GM23338 (cell line): ENCODE data around the gene CCPG1. TPM values are rescaled to one million over a fixed set of nuclear protein-coding genes. Genes with fewer than 3 reads are reported as not detected.

Experiments
- ATAC-seq: fragments of 200-7000 bp; cut with Tn5 transposase; 3 replicates; pipeline ENCODE4 v1.9.1; 2020
- DNase-seq: peaks from one replicate; pipeline ENCODE4 v3.0.0-alpha.2; 2015; ENCODE audit warnings: low spot score
- H2AFZ ChIP-seq: fragments of 200-600 bp; sonication (generic); 2 replicates; pipeline ENCODE4 v1.8.0; 2016; ENCODE audit warnings: antibody characterized with exemption, mild to moderate bottlenecking, moderate library complexity
- H3F3A ChIP-seq: fragments of 200-600 bp; sonication (generic); replicated peaks from 2 replicates; pipeline ENCODE4 v1.8.0; 2017; ENCODE audit warnings: antibody characterized with exemption, mixed run types, low read depth
- H3K27ac ChIP-seq: fragments of 200-600 bp; sonication (generic); 2 replicates; pipeline ENCODE4 v1.6.1; 2016; ENCODE audit warnings: low read depth
- H3K27me3 ChIP-seq: fragments of 200-600 bp; sonication (generic); 2 replicates; pipeline ENCODE4 v1.8.0; 2016; ENCODE audit warnings: mild to moderate bottlenecking, mixed run types, moderate library complexity; ENCODE audit not compliant: insufficient read depth
- H3K36me3 ChIP-seq: fragments of 200-600 bp; sonication (generic); 2 replicates; pipeline ENCODE4 v1.8.0; 2016; ENCODE audit warnings: mild to moderate bottlenecking; ENCODE audit not compliant: insufficient read depth
- H3K4me1 ChIP-seq: fragments of 200-600 bp; sonication (generic); 2 replicates; pipeline ENCODE4 v1.8.0; 2016; ENCODE audit warnings: mild to moderate bottlenecking, moderate library complexity; ENCODE audit not compliant: insufficient read depth
- H3K4me2 ChIP-seq: fragments of 200-600 bp; sonication (generic); 2 replicates; pipeline ENCODE4 v1.7.1; 2017; ENCODE audit warnings: mixed run types
- H3K4me3 ChIP-seq: fragments of 200-600 bp; sonication (generic); 2 replicates; pipeline ENCODE4 v1.6.1; 2016; ENCODE audit warnings: mixed run types
- H3K79me2 ChIP-seq: fragments of 200-600 bp; sonication (generic); replicated peaks from 2 replicates; pipeline ENCODE4 v1.8.0; 2017; ENCODE audit warnings: mild to moderate bottlenecking; ENCODE audit not compliant: insufficient read depth
- H3K9me2 ChIP-seq: fragments of 200-600 bp; sonication (generic); 2 replicates; pipeline ENCODE4 v1.8.0; 2017; ENCODE audit not compliant: insufficient read depth
- H4K20me1 ChIP-seq: fragments of 200-600 bp; sonication (generic); replicated peaks from 2 replicates; pipeline ENCODE4 v1.8.0; 2017; ENCODE audit warnings: mild to moderate bottlenecking; ENCODE audit not compliant: insufficient read depth
- H3K27ac Mint-ChIP-seq: 2 replicates; pipeline ENCODE4 v1.8.0; 2020; ENCODE audit warnings: inconsistent platforms, mild to moderate bottlenecking, moderate library complexity, mixed read lengths
- H3K27me3 Mint-ChIP-seq: 3 replicates; pipeline ENCODE4 v1.8.0; 2022; ENCODE audit warnings: low read depth, mild to moderate bottlenecking, moderate library complexity, mixed read lengths, inconsistent platforms; ENCODE audit not compliant: insufficient read depth, poor library complexity
- H3K36me3 Mint-ChIP-seq: 3 replicates; pipeline ENCODE4 v1.8.0; 2021; ENCODE audit warnings: low read depth, mild to moderate bottlenecking, inconsistent platforms, moderate library complexity, mixed read lengths
- H3K4me1 Mint-ChIP-seq: 3 replicates; pipeline ENCODE4 v1.8.0; 2020; ENCODE audit warnings: mild to moderate bottlenecking, inconsistent platforms, mixed read lengths
- H3K4me3 Mint-ChIP-seq: 3 replicates; pipeline ENCODE4 v1.8.0; 2021; ENCODE audit warnings: moderate library complexity, mild to moderate bottlenecking, inconsistent platforms, mixed read lengths
- H3K9me3 Mint-ChIP-seq: 3 replicates; pipeline ENCODE4 v1.8.0; 2020; ENCODE audit warnings: moderate library complexity, mild to moderate bottlenecking, inconsistent platforms, mixed read lengths
- CREB1 ChIP-seq: fragments of 250-450 bp; sonication (Bioruptor Pico); IDR thresholded peaks from 2 replicates; pipeline ENCODE4 v1.5.0; 2020; ENCODE audit warnings: low read depth, mild to moderate bottlenecking, moderate library complexity
- CTCF ChIP-seq, 2 experiments: fragments of 200-600 bp in 1 of 2; sonication (generic) in 1 of 2; conservative IDR thresholded peaks; 2 replicates each; pipeline versions ENCODE4 v1.5.1 to v1.6.1; 2016 to 2017; ENCODE audit warnings: antibody characterized with exemption in 2 of 2, low read depth in 2 of 2, mild to moderate bottlenecking in 2 of 2, moderate library complexity in 1 of 2
- EZH2 ChIP-seq: fragments of 200-600 bp; sonication (generic); IDR thresholded peaks from one replicate; pipeline ENCODE4 v1.8.0; 2017; ENCODE audit warnings: antibody characterized with exemption, mild to moderate bottlenecking, low read depth; ENCODE audit not compliant: unreplicated experiment
- EZH2phosphoT487 ChIP-seq: fragments of 200-600 bp; sonication (generic); IDR thresholded peaks from one replicate; pipeline ENCODE4 v1.8.1; 2018; ENCODE audit warnings: antibody characterized with exemption; ENCODE audit not compliant: unreplicated experiment
- JUNB ChIP-seq: IDR thresholded peaks from one replicate; pipeline ENCODE4 v1.6.1; 2016; ENCODE audit warnings: antibody characterized with exemption; ENCODE audit not compliant: unreplicated experiment
- NANOG ChIP-seq: IDR thresholded peaks from 2 replicates; pipeline ENCODE4 v1.6.1; 2016; ENCODE audit warnings: antibody characterized with exemption, borderline replicate concordance
- POLR2AphosphoS5 ChIP-seq: IDR thresholded peaks from 2 replicates; pipeline ENCODE4 v1.6.1; 2016; ENCODE audit warnings: antibody characterized with exemption, low read depth
- REST ChIP-seq: IDR thresholded peaks from one replicate; pipeline ENCODE4 v1.6.1; 2018; ENCODE audit warnings: antibody characterized with exemption; ENCODE audit not compliant: unreplicated experiment
- STAT1 ChIP-seq: IDR thresholded peaks from one replicate; pipeline ENCODE4 v1.6.1; 2016; ENCODE audit warnings: antibody characterized with exemption; ENCODE audit not compliant: unreplicated experiment
- ZNF331 ChIP-seq: fragments of 250-450 bp; sonication (Bioruptor Pico); IDR thresholded peaks from 2 replicates; pipeline ENCODE4 v1.5.0; 2020; ENCODE audit warnings: low read depth, mild to moderate bottlenecking, moderate library complexity
- polyA plus RNA-seq: library from polyadenylated mRNA; unstranded; fragments of >200 nt; fragmentation: Nextera tagmentation; extraction: Ambion mirVana; gene quantifications from 2 replicates; pipeline ENCODE4 v1.2.1, GENCODE V29; 2016
- total RNA-seq: library from RNA; depleted of rRNA; stranded (reverse); fragments of >200 nt; shearing (Covaris generic); gene quantifications from 2 replicates; pipeline ENCODE4 v1.2.3, GENCODE V29; 2014
- TF ChIP-seq, protein P1 (sequence below): IDR thresholded peaks from 2 replicates; pipeline ENCODE4 v1.6.1; 2016; ENCODE audit warnings: antibody characterized with exemption
- TF ChIP-seq, protein P2 (sequence below): fragments of 250-450 bp; sonication (Bioruptor Pico); IDR thresholded peaks from 2 replicates; pipeline ENCODE4 v1.5.0; 2020; ENCODE audit warnings: mild to moderate bottlenecking, moderate library complexity

Gene CCPG1
- total and polyA plus RNA-seq, 2 experiments from 2014 or later: 7.7 to 11.1 TPM

DNA sequence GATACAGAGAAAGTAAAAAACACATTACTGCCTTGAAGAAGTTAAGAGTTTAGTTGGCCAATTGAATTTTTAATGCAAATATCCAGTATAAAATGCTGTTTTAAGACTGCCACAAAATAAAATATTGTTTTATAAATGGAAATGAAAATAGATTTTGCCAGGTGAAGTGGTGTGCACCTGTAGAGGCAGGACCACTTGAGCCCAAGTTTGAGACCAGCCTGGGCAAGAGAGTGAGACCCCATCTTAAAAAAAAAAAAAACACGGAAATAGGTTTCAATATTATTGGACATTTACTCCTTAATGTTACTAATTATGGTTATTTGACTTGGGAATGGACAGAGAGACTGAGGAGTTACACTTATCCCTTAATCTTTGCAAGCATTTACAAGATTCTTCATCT lies 87.2 kb downstream of the CCPG1 start (continued):
- no peak for TF ChIP-seq CREB1
- TF ChIP-seq JUNB: no peak
- TF ChIP-seq, protein P1, sequence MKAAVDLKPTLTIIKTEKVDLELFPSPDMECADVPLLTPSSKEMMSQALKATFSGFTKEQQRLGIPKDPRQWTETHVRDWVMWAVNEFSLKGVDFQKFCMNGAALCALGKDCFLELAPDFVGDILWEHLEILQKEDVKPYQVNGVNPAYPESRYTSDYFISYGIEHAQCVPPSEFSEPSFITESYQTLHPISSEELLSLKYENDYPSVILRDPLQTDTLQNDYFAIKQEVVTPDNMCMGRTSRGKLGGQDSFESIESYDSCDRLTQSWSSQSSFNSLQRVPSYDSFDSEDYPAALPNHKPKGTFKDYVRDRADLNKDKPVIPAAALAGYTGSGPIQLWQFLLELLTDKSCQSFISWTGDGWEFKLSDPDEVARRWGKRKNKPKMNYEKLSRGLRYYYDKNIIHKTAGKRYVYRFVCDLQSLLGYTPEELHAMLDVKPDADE: no peak

DNA sequence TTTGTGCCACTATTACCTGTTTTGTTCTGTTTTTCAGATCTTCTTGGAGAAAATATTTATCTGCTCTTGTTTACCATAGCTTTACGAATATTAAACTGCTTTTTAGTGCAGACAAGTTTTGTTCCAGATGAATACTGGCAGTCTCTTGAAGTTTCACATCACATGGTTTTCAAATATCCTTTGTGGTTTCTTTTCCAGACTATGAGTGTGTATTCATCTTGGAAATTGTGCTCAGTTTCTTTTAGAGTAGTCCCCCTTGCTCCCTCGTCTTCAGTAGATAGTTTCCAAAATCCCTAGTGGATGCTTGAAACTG lies 88.0 kb downstream of the CCPG1 start:
- H3K4me1 ChIP-seq: peaks cover 11% of the 10 kb centered on the region; the same call in 1 of the 2 replicates
- H3K36me3 ChIP-seq: no peaks in the 10 kb centered on the region
- no peaks in the 10 kb centered on the region for H4K20me1 ChIP-seq
- peaks cover 16% of the 10 kb centered on the region for H3K4me1 Mint-ChIP-seq
- H3K9me2 ChIP-seq: no peaks in the 10 kb centered on the region
- H3K9me3 Mint-ChIP-seq: no peaks in the 10 kb centered on the region; the same call in 2 of the 3 replicates
- H3K4me2 ChIP-seq: no peak overlapping the region
- peaks cover 4% of the 10 kb centered on the region for H3K27me3 Mint-ChIP-seq
- H3K27me3 ChIP-seq: no peaks in the 10 kb centered on the region
- H2AFZ ChIP-seq: no peak overlapping the region
- no peak overlapping the region for H3K4me3 Mint-ChIP-seq
- no peak for ATAC-seq
- no peak for DNase-seq
- no peak overlapping the region for H3K4me3 ChIP-seq
- peaks cover 11% of the 10 kb centered on the region for H3K79me2 ChIP-seq
- no peak overlapping the region for H3K27ac Mint-ChIP-seq
- H3K27ac ChIP-seq: no peak overlapping the region
- no peaks in the 10 kb centered on the region for H3F3A ChIP-seq
- no peaks in the 10 kb centered on the region for H3K36me3 Mint-ChIP-seq
- TF ChIP-seq CTCF (conservative IDR thresholded peaks at IDR 0.05; ENCODE audit: low read depth in 2 of 2) (no peak), EZH2phosphoT487 (no peak), JUNB (no peak), STAT1 (no peak), NANOG (no peak), EZH2 (no peak), CREB1 (no peak), POLR2AphosphoS5 (no peak), ZNF331 (no peak), REST (no peak)
- TF ChIP-seq, protein P2, sequence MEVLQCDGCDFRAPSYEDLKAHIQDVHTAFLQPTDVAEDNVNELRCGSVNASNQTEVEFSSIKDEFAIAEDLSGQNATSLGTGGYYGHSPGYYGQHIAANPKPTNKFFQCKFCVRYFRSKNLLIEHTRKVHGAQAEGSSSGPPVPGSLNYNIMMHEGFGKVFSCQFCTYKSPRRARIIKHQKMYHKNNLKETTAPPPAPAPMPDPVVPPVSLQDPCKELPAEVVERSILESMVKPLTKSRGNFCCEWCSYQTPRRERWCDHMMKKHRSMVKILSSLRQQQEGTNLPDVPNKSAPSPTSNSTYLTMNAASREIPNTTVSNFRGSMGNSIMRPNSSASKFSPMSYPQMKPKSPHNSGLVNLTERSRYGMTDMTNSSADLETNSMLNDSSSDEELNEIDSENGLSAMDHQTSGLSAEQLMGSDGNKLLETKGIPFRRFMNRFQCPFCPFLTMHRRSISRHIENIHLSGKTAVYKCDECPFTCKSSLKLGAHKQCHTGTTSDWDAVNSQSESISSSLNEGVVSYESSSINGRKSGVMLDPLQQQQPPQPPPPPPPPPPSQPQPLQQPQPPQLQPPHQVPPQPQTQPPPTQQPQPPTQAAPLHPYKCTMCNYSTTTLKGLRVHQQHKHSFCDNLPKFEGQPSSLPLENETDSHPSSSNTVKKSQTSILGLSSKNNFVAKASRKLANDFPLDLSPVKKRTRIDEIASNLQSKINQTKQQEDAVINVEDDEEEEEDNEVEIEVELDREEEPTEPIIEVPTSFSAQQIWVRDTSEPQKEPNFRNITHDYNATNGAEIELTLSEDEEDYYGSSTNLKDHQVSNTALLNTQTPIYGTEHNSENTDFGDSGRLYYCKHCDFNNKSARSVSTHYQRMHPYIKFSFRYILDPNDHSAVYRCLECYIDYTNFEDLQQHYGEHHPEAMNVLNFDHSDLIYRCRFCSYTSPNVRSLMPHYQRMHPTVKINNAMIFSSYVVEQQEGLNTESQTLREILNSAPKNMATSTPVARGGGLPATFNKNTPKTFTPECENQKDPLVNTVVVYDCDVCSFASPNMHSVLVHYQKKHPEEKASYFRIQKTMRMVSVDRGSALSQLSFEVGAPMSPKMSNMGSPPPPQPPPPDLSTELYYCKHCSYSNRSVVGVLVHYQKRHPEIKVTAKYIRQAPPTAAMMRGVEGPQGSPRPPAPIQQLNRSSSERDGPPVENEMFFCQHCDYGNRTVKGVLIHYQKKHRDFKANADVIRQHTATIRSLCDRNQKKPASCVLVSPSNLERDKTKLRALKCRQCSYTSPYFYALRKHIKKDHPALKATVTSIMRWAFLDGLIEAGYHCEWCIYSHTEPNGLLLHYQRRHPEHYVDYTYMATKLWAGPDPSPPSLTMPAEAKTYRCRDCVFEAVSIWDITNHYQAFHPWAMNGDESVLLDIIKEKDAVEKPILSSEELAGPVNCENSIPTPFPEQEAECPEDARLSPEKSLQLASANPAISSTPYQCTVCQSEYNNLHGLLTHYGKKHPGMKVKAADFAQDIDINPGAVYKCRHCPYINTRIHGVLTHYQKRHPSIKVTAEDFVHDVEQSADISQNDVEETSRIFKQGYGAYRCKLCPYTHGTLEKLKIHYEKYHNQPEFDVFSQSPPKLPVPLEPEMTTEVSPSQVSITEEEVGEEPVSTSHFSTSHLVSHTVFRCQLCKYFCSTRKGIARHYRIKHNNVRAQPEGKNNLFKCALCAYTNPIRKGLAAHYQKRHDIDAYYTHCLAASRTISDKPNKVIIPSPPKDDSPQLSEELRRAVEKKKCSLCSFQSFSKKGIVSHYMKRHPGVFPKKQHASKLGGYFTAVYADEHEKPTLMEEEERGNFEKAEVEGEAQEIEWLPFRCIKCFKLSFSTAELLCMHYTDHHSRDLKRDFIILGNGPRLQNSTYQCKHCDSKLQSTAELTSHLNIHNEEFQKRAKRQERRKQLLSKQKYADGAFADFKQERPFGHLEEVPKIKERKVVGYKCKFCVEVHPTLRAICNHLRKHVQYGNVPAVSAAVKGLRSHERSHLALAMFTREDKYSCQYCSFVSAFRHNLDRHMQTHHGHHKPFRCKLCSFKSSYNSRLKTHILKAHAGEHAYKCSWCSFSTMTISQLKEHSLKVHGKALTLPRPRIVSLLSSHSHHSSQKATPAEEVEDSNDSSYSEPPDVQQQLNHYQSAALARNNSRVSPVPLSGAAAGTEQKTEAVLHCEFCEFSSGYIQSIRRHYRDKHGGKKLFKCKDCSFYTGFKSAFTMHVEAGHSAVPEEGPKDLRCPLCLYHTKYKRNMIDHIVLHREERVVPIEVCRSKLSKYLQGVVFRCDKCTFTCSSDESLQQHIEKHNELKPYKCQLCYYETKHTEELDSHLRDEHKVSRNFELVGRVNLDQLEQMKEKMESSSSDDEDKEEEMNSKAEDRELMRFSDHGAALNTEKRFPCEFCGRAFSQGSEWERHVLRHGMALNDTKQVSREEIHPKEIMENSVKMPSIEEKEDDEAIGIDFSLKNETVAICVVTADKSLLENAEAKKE (CRISPR knock-in tag): no peak
- TF ChIP-seq, protein P1: no peak
